ENCODE results near the gene CD79A. TPM values are rescaled to one million over a fixed set of nuclear protein-coding genes. Genes with fewer than 3 reads are reported as not detected.

CD79A gene
- total RNA-seq, 1 donor from 2014 or later: 2.6 TPM

- no peak for ATAC-seq
Observed at GRCh38 chr19:41920882-41921576, 44.0 kb downstream of the CD79A start.

GRCh38 chr19:41921577-41922576 lies 44.8 kb downstream of the CD79A start:
- no peak for ATAC-seq

GRCh38 chr19:41922585-41922984 lies 45.5 kb downstream of the CD79A start:
- ATAC-seq: no peak

- no peak for ATAC-seq
Observed at GRCh38 chr19:41923045-41923788, 46.1 kb downstream of the CD79A start.

- ATAC-seq: no peak
Observed at GRCh38 chr19:41924151-41925145, 47.4 kb downstream of the CD79A start.

GRCh38 chr19:41925208-41926003 lies 48.3 kb downstream of the CD79A start:
- ATAC-seq: no peak

- no peak for ATAC-seq
Observed at GRCh38 chr19:41926028-41926762, 49.1 kb downstream of the CD79A start.

- no peak for ATAC-seq
Observed at GRCh38 chr19:41926763-41927496, 49.9 kb downstream of the CD79A start.

GRCh38 chr19:41927497-41928192 lies 50.6 kb downstream of the CD79A start:
- ATAC-seq: no peak

- ATAC-seq: no peak
Observed at GRCh38 chr19:41928221-41928683, 51.2 kb downstream of the CD79A start, which contains the start of gene ERFL. Gene ERFL, minus strand, starts transcription at chr19:41928449. Its CDS starts 15,530 bp downstream, at chr19:41912919.

GRCh38 chr19:41928754-41929535 lies 51.9 kb downstream of the CD79A start:
- peak; percentile 24 for ATAC-seq

- ATAC-seq: no peak
Observed at GRCh38 chr19:41929536-41930071, 52.5 kb downstream of the CD79A start.

GRCh38 chr19:41930322-41930722 lies 53.2 kb downstream of the CD79A start:
- ATAC-seq: no peak
